GM21390 (cell line): ENCODE data around the gene CD1D.
A peak's percentile ranks its signal among the peaks of the same experiment; 100 is the strongest.
"Not testable (repeated sequence)": the region's sequence is repeated elsewhere in the genome, so short reads cannot be mapped to it uniquely, and the experiment has no call there.

Source experiments
- ATAC-seq: cut with Tn5 transposase; IDR thresholded peaks from one replicate; pipeline ENCODE4 v1.9.1; 2021; ENCODE audit not compliant: unreplicated experiment

CD1D gene

DNA sequence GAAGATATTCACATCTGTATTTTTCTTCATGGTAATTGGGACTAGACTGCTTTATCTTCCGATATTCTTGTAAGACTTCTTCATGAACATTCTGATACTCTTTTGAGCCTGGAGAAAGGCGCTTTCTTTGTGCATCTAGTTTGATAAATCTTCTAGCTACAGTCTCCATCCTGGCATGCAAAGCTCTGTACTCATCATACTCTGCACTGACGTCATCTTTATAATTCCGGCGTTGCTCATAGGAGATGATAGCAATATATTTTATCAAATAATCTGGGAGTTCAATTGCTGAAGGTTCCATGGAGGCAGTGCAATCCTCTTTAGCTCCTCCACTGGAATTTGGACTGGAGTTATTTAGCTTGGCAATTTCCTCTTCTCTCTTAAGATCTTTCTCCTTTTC, 4.8 kb upstream of the CD1D start:
- not testable (repeated sequence) for ATAC-seq

DNA sequence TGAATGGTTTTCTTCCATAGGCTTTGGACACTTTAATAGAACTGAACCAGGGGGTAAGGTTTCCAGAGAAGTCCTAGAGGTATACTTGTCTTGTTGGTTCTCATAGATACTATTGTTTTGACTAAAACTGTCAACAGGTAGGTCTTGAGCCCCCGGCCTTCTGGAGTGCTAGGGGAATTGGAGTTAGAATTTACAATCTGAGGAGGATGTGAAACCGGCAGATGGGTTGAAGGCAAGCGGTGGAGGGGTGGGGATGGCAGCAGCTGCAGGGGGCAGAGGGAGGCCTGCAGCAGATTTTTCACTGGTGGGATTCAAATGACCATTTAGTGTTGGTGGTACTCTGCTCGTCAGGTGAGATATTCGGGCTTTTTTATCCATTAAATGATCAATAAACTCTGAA, 4.3 kb upstream of the CD1D start:
- ATAC-seq, result no peak

GRCh38 chr1:158176849-158177699, 3.6 kb upstream of the CD1D start:
- not testable (repeated sequence) for ATAC-seq

GRCh38 chr1:158177700-158178450, 2.8 kb upstream of the CD1D start:
- no peak for ATAC-seq

GRCh38 chr1:158179301-158180041, 1.2 kb upstream of the CD1D start:
- peak; percentile 95 for ATAC-seq

DNA sequence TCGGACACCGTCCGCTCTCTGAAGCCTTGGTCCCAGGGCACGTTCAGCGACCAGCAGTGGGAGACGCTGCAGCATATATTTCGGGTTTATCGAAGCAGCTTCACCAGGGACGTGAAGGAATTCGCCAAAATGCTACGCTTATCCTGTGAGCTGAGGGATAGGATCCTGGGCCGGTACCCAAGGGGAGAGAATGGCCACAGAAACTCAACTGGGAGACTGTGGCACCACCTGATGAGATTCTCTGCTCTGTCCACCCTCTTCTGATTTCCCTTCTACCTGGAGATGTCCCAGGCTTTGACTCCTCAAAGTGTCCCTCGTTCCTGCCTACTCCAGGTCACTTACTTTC, 855 bp downstream of the CD1D start:
- no peak for ATAC-seq

DNA sequence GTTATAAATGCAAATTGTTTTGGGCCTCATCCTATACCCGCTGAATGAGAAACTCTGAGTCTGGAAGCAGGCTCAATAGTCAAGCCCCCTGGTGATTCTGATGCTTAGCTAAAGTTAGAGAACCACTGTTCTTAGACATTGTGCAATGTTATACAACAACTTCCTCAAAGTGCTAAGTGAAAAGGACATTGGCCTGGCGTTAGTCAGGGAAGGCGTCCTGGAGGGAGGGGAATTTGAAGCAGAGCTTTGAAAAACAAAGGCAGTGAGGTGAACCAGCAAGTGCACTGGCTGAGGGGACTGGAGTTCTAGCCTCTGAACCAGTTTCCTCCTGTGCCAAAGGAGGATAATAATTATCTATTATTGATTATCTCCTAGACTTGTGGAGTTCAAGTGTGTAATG, 5.1 kb downstream of the CD1D start:
- no peak for ATAC-seq

- no peak for ATAC-seq
Observed at GRCh38 chr1:158186180-158186579, 5.5 kb downstream of the CD1D start.

- no peak for ATAC-seq
Observed at GRCh38 chr1:158188611-158189010, 7.9 kb downstream of the CD1D start.

DNA sequence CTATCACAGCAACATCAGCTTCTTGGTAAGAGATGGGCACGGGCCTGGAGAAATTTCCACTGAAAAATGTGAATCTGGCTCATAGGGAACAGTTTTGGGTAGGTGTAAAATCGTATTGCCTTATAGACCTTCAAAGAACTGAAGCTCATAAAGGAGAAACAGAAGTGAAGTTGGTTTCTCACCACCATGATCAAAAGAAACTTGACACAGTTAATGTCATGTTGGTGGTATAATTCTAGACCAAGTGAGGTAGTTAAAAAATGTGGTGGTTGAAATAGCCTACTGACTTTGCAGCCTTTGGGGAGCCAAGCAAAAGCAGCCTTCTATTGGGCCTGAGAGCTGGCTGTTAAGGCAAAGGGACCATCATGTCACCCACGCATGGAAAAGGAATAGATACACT, 8.9 kb downstream of the CD1D start:
- no peak for ATAC-seq

GRCh38 chr1:158191299-158191698, 10.6 kb downstream of the CD1D start:
- no peak for ATAC-seq

DNA sequence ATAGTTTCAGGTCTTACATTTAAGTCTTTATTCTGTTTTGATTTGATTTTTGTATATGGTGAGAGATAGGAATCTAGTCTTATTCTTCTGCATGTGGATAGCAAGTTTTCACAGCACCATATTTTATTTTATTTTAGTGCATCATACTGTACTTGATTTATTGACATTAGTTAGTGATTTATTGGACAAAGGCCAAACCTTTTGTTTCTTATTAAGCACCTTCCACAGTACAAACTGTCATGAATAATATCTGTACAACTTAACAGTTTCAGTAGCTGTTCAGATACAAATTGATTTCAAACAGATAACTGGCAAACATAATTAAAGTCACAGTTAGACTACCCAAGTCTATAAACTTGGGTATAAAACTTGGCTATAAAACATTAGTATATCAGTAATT, 15.8 kb downstream of the CD1D start:
- no peak for ATAC-seq

GRCh38 chr1:158199849-158200248, 19.2 kb downstream of the CD1D start:
- ATAC-seq, result no peak

GRCh38 chr1:158200527-158200926, 19.8 kb downstream of the CD1D start:
- ATAC-seq, result no peak

DNA sequence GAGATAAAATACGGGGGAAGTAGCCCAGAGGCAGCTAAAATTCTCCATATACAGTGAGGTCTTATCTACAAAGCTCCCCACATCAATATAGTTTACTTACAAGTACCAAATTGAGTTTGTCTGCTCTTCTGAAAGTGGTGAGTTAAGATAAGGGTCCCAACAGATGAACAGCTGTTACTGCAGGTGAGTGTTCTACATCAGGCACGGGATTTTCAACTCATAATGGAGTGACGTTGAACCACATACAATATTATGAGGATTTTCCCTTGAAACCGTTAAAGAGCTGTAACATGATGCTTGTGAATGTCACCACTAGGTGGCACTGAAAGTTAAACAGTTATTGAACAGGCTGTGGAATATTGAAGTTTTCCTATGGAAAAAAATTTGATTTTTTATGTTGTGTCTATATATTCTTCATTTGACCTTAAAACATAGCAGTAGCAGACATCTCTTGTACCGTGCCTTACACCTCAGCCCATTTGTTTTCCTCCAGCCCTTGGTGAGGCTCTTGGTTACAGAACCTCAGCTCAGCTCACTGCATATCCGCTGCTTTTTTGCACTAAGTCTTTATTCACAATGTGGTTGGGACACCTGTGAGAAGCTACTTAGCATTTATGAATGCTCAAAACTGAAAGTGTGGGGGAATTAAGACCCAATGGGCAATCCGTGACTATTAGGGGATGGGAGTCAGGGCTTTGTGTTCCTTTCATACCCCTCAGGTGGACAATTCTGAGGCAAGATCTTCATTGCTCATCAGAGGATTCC, 23.2 kb downstream of the CD1D start:
- ATAC-seq, result peak; percentile 69

DNA sequence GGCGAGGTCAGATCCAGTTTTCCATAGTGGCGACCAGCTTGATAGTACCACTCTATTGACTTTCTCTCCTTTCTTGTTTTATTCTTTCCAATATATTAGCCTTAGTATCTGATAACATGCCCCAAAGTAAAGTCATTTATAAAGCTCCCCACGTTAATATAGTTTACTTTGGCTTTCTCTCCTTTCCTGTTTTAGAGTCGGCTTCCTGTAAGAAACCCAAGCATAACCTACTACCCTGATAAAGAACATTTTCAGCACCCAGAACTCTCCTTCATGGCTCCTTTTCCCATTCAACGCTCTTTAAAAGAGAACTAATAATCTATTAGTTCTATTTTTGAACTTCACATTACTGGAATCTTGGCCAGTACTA, 23.7 kb downstream of the CD1D start:
- no peak for ATAC-seq

DNA sequence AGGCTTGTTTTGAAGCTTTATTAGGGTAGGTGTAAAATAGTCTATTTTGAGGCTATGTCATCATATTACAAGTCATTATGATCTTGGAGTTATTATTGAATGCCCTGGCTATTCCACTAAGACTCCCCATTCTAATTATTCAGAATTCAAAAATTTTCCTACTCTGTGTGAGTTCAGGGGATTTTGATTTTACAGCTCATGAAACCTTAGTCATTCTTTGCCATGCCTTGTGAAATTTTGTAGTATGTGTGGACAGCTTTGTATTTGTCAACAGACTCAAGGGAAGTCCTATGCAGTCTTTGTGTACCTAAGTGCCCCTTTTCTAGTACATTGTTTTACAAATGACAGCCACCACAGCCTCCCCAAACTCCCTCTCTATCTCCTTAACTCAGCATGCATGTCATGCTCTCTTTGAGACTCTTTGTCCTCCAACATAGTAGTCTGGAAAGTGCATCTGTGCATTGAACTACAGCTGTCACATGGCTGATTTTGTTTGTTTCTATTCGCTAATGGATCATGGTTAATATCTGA, 28.0 kb downstream of the CD1D start:
- no peak for ATAC-seq

GRCh38 chr1:158212320-158212719, 31.6 kb downstream of the CD1D start:
- ATAC-seq, result no peak

GRCh38 chr1:158223445-158223844, 42.8 kb downstream of the CD1D start:
- ATAC-seq, result not testable (repeated sequence)

- no peak for ATAC-seq
Observed at GRCh38 chr1:158227904-158228623, 47.4 kb downstream of the CD1D start.
